GM12891 (cell line): ENCODE measurements around the gene TLX2.

ENCODE experiments used
- DNase-seq: peaks from one replicate; pipeline ENCODE4 v3.0.0; 2011; ENCODE audit warnings: low spot score; ENCODE audit not compliant: insufficient read length
- FAIRE-seq: peaks from 2 replicates; lab custom pipeline; 2011; peaks lifted over from hg19 to GRCh38; lab: Jason Lieb, UNC
- PAX5 ChIP-seq: IDR thresholded peaks from 2 replicates; pipeline ENCODE4 v1.6.1; 2011; ENCODE audit warnings: low read length, moderate library complexity, mild to moderate bottlenecking; ENCODE audit not compliant: insufficient read depth, severe bottlenecking
- POLR2A ChIP-seq: IDR thresholded peaks from 2 replicates; pipeline ENCODE4 v1.6.1; 2011; ENCODE audit warnings: low read depth, low read length, control low read depth
- POLR2AphosphoS5 ChIP-seq: IDR thresholded peaks from 2 replicates; pipeline ENCODE4 v1.6.1; 2011; ENCODE audit warnings: low read depth, low read length, control low read depth
- POU2F2 ChIP-seq: IDR thresholded peaks from 2 replicates; pipeline ENCODE4 v1.6.1; 2011; ENCODE audit warnings: low read depth, mild to moderate bottlenecking, control low read depth, low read length, moderate library complexity
- SPI1 ChIP-seq: IDR thresholded peaks from 2 replicates; pipeline ENCODE4 v1.6.1; 2011; ENCODE audit warnings: low read depth, low read length, control low read depth
- TAF1 ChIP-seq: IDR thresholded peaks from 2 replicates; pipeline ENCODE4 v1.6.1; 2011; ENCODE audit warnings: low read depth, low read length, control low read depth

TLX2 gene

GRCh38 chr2:74512744-74513604, 1.3 kb upstream of the TLX2 start:
- TF ChIP-seq POLR2AphosphoS5 = no peak
- TF ChIP-seq POLR2A = no peak
- TF ChIP-seq PAX5 = no peak
- no peak for TF ChIP-seq SPI1
- TF ChIP-seq POU2F2 = no peak
- no peak for TF ChIP-seq TAF1
- FAIRE-seq (no peak), DNase-seq (no peak)

- DNase-seq (no peak), FAIRE-seq (no peak)
- no peak for TF ChIP-seq SPI1
- no peak for TF ChIP-seq POLR2A
- TF ChIP-seq PAX5 = no peak
- no peak for TF ChIP-seq TAF1
- TF ChIP-seq POLR2AphosphoS5 = no peak
- TF ChIP-seq POU2F2 = no peak
Observed at GRCh38 chr2:74513605-74514367, 464 bp upstream of the TLX2 start.

DNA sequence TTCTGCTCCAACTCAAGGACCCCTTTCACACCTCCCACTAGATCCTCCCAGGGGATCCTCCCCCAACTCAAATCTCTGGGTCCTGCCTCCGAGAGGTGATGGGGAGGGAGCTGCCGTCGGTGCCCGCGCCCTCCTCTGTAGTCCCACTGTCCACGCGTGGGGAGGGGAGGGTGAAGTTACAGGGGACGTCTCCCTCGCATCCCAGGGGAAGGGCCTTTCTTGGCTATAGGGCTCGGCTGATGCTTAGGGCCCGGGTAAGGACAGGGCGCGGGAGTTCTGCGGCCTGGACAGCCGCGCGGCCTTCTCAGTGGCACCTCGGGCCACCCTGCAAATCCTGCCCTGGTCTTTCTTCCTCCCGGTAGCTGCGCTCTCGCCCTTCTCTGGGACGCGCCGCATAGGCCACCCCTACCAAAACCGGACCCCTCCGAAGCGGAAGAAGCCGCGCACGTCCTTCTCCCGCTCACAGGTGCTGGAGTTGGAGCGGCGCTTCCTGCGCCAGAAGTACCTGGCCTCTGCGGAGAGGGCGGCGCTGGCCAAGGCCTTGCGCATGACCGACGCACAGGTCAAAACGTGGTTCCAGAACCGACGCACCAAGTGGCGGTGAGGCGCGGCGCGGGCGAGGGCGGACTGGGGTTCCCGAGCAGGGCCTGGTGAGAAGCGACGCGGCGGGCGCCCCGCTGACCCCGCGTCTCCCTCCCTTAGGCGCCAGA, 1.2 kb downstream of the TLX2 start:
- no peak for TF ChIP-seq POLR2A
- TF ChIP-seq POU2F2 = no peak
- TF ChIP-seq SPI1 = no peak
- no peak for TF ChIP-seq PAX5
- TF ChIP-seq POLR2AphosphoS5 = no peak
- TF ChIP-seq TAF1 = no peak
- DNase-seq (no peak), FAIRE-seq (no peak)

DNA sequence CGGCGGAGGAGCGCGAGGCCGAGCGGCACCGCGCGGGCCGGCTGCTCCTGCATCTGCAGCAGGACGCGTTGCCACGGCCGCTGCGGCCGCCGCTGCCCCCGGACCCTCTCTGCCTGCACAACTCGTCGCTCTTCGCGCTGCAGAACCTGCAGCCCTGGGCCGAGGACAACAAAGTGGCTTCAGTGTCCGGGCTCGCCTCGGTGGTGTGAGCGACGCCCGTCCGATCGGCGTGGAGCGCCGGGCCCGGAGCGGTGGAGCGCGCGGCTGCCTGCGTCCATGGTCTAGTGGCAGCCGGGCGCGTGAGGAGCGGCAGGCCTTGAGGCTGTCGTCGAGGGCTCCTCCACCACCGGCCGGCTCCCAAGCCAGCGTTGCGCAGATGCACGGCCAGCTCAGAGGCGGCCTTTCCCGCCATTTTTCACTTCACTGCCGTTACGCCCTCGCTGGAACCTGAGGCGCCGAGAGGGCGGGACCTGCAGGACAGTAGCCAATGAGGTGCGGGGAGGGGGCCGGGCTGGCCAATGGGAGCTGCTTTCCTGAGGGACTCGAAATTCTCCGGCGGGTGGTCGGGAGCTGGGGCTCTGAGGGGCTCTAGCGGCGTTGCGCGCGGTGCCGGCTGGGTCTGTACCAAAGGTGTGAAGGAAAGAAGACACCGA, 1.9 kb downstream of the TLX2 start:
- peak; percentile 78 for FAIRE-seq
- TF ChIP-seq POU2F2 = no peak
- TF ChIP-seq PAX5 = no peak
- no peak for TF ChIP-seq SPI1
- no peak for TF ChIP-seq POLR2AphosphoS5
- no peak for TF ChIP-seq TAF1
- TF ChIP-seq POLR2A = no peak

GRCh38 chr2:74516650-74517049, 2.4 kb downstream of the TLX2 start:
- FAIRE-seq = peak; percentile 33
- no peak for DNase-seq
- TF ChIP-seq POLR2A (no peak), TAF1 (no peak), POLR2AphosphoS5 (no peak), POU2F2 (no peak), SPI1 (no peak), PAX5 (no peak)

More for the DNA sequence above, 1.9 kb downstream of the TLX2 start:
- peak; percentile 90 for DNase-seq

- TF ChIP-seq TAF1 (no peak), SPI1 (no peak), PAX5 (no peak)
- no peak for FAIRE-seq
- no peak for DNase-seq
Observed at GRCh38 chr2:74522516-74522915, 8.3 kb downstream of the TLX2 start.

DNA sequence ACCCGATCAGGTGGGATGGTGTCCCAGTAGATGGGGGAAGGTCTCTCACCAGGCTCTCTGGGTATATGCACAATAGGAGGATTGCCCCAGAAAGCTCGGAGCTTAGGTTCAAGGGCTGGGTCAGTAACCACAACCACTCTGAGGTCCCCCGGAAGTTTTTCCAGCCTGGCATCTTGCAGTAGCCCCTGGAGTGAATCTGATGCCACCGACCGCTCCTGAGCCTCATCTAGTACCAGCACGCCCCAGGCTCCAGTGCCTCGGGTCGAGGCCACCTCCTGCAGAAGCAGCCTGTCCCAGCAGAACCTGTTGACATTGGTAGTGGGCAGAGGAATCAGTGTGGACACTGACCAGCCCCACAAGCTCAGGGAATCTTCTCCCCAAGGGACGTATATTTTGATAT, 9.8 kb downstream of the TLX2 start:
- FAIRE-seq (no peak), DNase-seq (no peak)

GRCh38 chr2:74524955-74525716, 10.9 kb downstream of the TLX2 start:
- no peak for DNase-seq
- FAIRE-seq = no peak
- TF ChIP-seq TAF1 (no peak), PAX5 (no peak), SPI1 (no peak), POLR2AphosphoS5 (no peak), POU2F2 (no peak), POLR2A (no peak; the same call in 1 of the 2 replicates)

More for the DNA sequence above, 9.8 kb downstream of the TLX2 start:
- TF ChIP-seq POLR2AphosphoS5 = no peak
- TF ChIP-seq TAF1 = no peak
- no peak for TF ChIP-seq POLR2A
- TF ChIP-seq PAX5 = no peak
- no peak for TF ChIP-seq SPI1
- TF ChIP-seq POU2F2 = no peak
